Mammary epithelial cell (primary cell): ENCODE measurements around the gene CXCL1.

Source experiments
- CTCF ChIP-seq, 2 donors: IDR thresholded peaks in 1 of 2; conservative IDR thresholded peaks in 1 of 2; 2 replicates each; pipeline ENCODE4 v1.5.1; 2011 to 2012; ENCODE audit warnings: inconsistent platforms in 2 of 2, low read length in 2 of 2, mild to moderate bottlenecking in 2 of 2, control low read depth in 1 of 2, low read depth in 1 of 2; ENCODE audit not compliant: insufficient read depth in 1 of 2; ENCODE audit errors: extremely low read depth in 1 of 2
- EZH2 ChIP-seq: IDR thresholded peaks from 2 replicates; pipeline ENCODE4 v1.6.1; 2012; ENCODE audit warnings: low read length, inconsistent platforms, borderline replicate concordance

GRCh38 chr4:73822812-73823504, 46.2 kb upstream of the CXCL1 start:
- TF ChIP-seq EZH2 (no peak), CTCF (conservative IDR thresholded peaks at IDR 0.05 in 1 of 2, IDR thresholded peaks at IDR 0.05 in 1 of 2; ENCODE audit: extremely low read depth in 1 of 2, insufficient read depth in 1 of 2, low read depth in 1 of 2, low read length in 2 of 2) (no peak)
